Measurements from ENCODE around the gene DYRK4. TPM values are rescaled to one million over a fixed set of nuclear protein-coding genes. Genes with fewer than 3 reads are reported as not detected.

Gene DYRK4
- total RNA-seq, 1 experiment from 2014 or later, result 27.1 TPM

GRCh38 chr12:4589941-4590340 lies 27.9 kb downstream of the DYRK4 start:
- H3K4me1 ChIP-seq (ENCODE audit: control insufficient read depth in 1 of 2, insufficient read depth in 2 of 2, low read length in 2 of 2), result no peaks in the 10 kb centered on the region

More at GRCh38 chr12:4589941-4590340, 27.9 kb downstream of the DYRK4 start:
- H3K4me2 ChIP-seq (ENCODE audit: low read length), result no peak overlapping the region
- ChIA-PET CTCF (no interaction called here), POLR2A (no interaction called here), RAD21 (ENCODE audit: low non-redundant PET in 1 of 2, low total read pairs in 2 of 2, uncharacterized antibody in 2 of 2, unreplicated experiment in 2 of 2) (no interaction called here)
- no peak overlapping the region for H3K4me3 ChIP-seq (replicated peaks in 1 of 2; ENCODE audit: low read depth in 1 of 2, low read length in 2 of 2)
- H3K9ac ChIP-seq (ENCODE audit: low read length), result no peak overlapping the region
- H3K9me3 ChIP-seq (ENCODE audit: control insufficient read depth in 1 of 2, insufficient read depth in 1 of 2, low read depth in 1 of 2, low read length in 2 of 2), result no peaks in the 10 kb centered on the region
- DNase-seq (ENCODE audit: low read depth, low spot score), result no peak
- H2AFZ ChIP-seq (ENCODE audit: low read depth, low read length, poor library complexity, severe bottlenecking), result no peak overlapping the region
- no peaks in the 10 kb centered on the region for H3K27me3 ChIP-seq (ENCODE audit: insufficient read depth, low read length)
- H3K9me2 ChIP-seq (ENCODE audit: insufficient read depth), result no peaks in the 10 kb centered on the region
- intact Hi-C loops (cut with micrococcal nuclease), result no loop called here
- no peaks in the 10 kb centered on the region for H4K20me1 ChIP-seq (ENCODE audit: insufficient read depth)
- H3K36me3 ChIP-seq (ENCODE audit: control insufficient read depth in 1 of 2, insufficient read depth in 2 of 2, low read length in 2 of 2), result no peaks in the 10 kb centered on the region
- H3K27ac ChIP-seq (ENCODE audit: low read depth, low read length), result no peak overlapping the region
- H3K79me2 ChIP-seq (ENCODE audit: insufficient read depth, low read length), result no peaks in the 10 kb centered on the region
- TF ChIP-seq CTCF (IDR thresholded peaks at IDR 0.05 in 2 of 3, conservative IDR thresholded peaks at IDR 0.05 in 1 of 3; ENCODE audit: borderline replicate concordance in 1 of 3, insufficient read depth in 1 of 3, low read depth in 2 of 3, low read length in 2 of 3), result no peak
- no peak for TF ChIP-seq SRF (IDR thresholded peaks at IDR 0.05; ENCODE audit: low read depth)
- TF ChIP-seq CBX3 (IDR thresholded peaks at IDR 0.05; ENCODE audit: low read depth), result no peak
- no peak for TF ChIP-seq RAD21 (IDR thresholded peaks at IDR 0.05; ENCODE audit: low read depth)
- TF ChIP-seq TCF7L2 (IDR thresholded peaks at IDR 0.05; ENCODE audit: borderline replicate concordance, extremely low read depth, insufficient read depth, insufficient read length), result no peak
- no peak for TF ChIP-seq ZBTB33 (IDR thresholded peaks at IDR 0.05; ENCODE audit: extremely low read depth, insufficient replicate concordance, low read length)
- TF ChIP-seq POLR2A (IDR thresholded peaks at IDR 0.05; ENCODE audit: borderline replicate concordance, extremely low read depth, insufficient read depth, insufficient read length), result no peak
- TF ChIP-seq EZH2 (IDR thresholded peaks at IDR 0.05), result no peak
- TF ChIP-seq CEBPB (IDR thresholded peaks at IDR 0.05; ENCODE audit: low read depth), result no peak
- no TSS peak for BruUV-seq (replicated peaks)
- no peak for ATAC-seq

Measured in HCT116 (cell line).